ENCODE measurements around the gene XRCC4. TPM values are rescaled to one million over a fixed set of nuclear protein-coding genes. Genes with fewer than 3 reads are reported as not detected.

Gene XRCC4
- polyA plus RNA-seq, 1 of the 3 experiments (the other 2 are of a cell fraction), result 1.8 TPM

DNA sequence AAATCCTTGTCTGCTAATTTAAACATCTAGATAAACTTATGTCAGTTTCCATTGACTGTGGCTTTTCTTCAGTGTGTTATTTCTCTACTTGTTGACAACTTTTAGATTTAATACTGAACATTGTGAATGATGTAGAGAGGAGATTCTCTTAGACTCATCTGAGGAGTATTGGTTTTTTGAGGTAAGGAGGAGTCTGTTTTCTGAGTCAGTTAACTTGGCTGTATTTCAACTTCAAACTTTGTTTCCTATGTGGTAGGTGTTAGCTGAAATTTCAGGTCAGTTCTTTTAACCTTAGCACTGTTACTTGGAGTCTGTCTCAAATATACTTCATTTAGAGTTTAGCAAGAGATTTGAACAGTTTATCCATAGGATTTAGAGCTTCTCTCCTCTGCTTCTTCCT lies 67.9 kb downstream of the XRCC4 start:
- DNase-seq, result no peak
- H2AFZ ChIP-seq (ENCODE audit: low read depth), result no peak overlapping the region
- no peaks in the 10 kb centered on the region for H4K20me1 ChIP-seq (ENCODE audit: insufficient read depth)
- H3K27ac ChIP-seq (ENCODE audit: low read depth in 2 of 2, low read length in 1 of 2), result no peak overlapping the region
- no peaks in the 10 kb centered on the region for H3K36me3 ChIP-seq (replicated peaks in 1 of 2; ENCODE audit: control insufficient read depth in 1 of 2, insufficient read depth in 2 of 2, low read length in 1 of 2)
- H3K9ac ChIP-seq, result no peak overlapping the region
- no peaks in the 10 kb centered on the region for H3K79me2 ChIP-seq (ENCODE audit: insufficient read depth)
- H3K4me1 ChIP-seq (ENCODE audit: control insufficient read depth in 1 of 2, insufficient read depth in 2 of 2, low read depth in 1 of 2, low read length in 1 of 2), result no peaks in the 10 kb centered on the region; a peak in 1 of 4 replicates
- peaks cover 4% of the 10 kb centered on the region for H3F3A ChIP-seq (replicated peaks; ENCODE audit: insufficient read depth)
- no peaks in the 10 kb centered on the region for H3K9me2 ChIP-seq
- no peak overlapping the region for H3K4me2 ChIP-seq
- TF ChIP-seq MEF2A (IDR thresholded peaks at IDR 0.05; ENCODE audit: borderline replicate concordance, low read depth) (no peak), RXRA (IDR thresholded peaks at IDR 0.05; ENCODE audit: borderline replicate concordance, low read depth) (no peak)
- TF ChIP-seq, protein P1, sequence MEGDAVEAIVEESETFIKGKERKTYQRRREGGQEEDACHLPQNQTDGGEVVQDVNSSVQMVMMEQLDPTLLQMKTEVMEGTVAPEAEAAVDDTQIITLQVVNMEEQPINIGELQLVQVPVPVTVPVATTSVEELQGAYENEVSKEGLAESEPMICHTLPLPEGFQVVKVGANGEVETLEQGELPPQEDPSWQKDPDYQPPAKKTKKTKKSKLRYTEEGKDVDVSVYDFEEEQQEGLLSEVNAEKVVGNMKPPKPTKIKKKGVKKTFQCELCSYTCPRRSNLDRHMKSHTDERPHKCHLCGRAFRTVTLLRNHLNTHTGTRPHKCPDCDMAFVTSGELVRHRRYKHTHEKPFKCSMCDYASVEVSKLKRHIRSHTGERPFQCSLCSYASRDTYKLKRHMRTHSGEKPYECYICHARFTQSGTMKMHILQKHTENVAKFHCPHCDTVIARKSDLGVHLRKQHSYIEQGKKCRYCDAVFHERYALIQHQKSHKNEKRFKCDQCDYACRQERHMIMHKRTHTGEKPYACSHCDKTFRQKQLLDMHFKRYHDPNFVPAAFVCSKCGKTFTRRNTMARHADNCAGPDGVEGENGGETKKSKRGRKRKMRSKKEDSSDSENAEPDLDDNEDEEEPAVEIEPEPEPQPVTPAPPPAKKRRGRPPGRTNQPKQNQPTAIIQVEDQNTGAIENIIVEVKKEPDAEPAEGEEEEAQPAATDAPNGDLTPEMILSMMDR (IDR thresholded peaks at IDR 0.05), result no peak
- H3K4me3 ChIP-seq (ENCODE audit: low read depth in 2 of 2, low read length in 1 of 2), result no peak overlapping the region
- no peaks in the 10 kb centered on the region for H3K9me3 ChIP-seq
- no peaks in the 10 kb centered on the region for H3K27me3 ChIP-seq (ENCODE audit: insufficient read depth)
- CTCF ChIA-PET, result no interaction called here
- POLR2A ChIA-PET, result no interaction called here

DNA sequence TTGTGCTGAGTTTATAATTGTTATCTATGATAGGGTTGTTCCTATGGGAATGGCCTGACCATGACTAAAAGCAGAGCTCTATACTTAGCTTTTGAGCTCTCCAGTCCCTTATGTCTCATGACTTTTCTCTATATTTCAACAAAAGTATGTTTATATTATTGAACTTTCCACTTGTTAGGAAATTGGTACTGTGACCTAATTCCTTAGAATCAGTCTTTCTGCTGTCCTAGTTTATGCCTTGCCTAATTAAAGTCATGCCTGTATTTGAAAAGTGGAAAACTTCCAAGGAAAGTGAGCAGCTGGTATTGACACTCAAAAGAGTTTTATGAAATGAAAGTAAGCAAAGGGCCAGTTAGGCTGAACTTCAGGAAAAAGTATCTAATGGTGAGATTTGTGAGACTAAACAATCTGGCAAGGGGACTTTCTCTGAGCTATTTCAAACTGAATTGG lies 68.6 kb downstream of the XRCC4 start:
- H3F3A ChIP-seq (replicated peaks; ENCODE audit: insufficient read depth), result peaks cover 4% of the 10 kb centered on the region
- no peaks in the 10 kb centered on the region for H3K9me2 ChIP-seq
- DNase-seq, result no peak
- H3K9me3 ChIP-seq, result no peaks in the 10 kb centered on the region
- TF ChIP-seq POLR2AphosphoS5 (IDR thresholded peaks at IDR 0.05; ENCODE audit: low read depth, low read length) (no peak), FOXJ3 (CRISPR knock-in tag; IDR thresholded peaks at IDR 0.05) (no peak), RAD21 (IDR thresholded peaks at IDR 0.05; ENCODE audit: low read length) (no peak), ELF1 (IDR thresholded peaks at IDR 0.05) (no peak), MXI1 (IDR thresholded peaks at IDR 0.05; ENCODE audit: low read depth, low read length) (no peak), GATA2 (CRISPR knock-in tag; IDR thresholded peaks at IDR 0.05) (no peak), YY1 (IDR thresholded peaks at IDR 0.05; ENCODE audit: low read depth) (no peak)
- TF ChIP-seq, protein P2, sequence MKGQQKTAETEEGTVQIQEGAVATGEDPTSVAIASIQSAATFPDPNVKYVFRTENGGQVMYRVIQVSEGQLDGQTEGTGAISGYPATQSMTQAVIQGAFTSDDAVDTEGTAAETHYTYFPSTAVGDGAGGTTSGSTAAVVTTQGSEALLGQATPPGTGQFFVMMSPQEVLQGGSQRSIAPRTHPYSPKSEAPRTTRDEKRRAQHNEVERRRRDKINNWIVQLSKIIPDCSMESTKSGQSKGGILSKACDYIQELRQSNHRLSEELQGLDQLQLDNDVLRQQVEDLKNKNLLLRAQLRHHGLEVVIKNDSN (IDR thresholded peaks at IDR 0.05; ENCODE audit: borderline replicate concordance, low read depth), result no peak
- TF ChIP-seq, protein P3, sequence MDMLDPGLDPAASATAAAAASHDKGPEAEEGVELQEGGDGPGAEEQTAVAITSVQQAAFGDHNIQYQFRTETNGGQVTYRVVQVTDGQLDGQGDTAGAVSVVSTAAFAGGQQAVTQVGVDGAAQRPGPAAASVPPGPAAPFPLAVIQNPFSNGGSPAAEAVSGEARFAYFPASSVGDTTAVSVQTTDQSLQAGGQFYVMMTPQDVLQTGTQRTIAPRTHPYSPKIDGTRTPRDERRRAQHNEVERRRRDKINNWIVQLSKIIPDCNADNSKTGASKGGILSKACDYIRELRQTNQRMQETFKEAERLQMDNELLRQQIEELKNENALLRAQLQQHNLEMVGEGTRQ (IDR thresholded peaks at IDR 0.05; ENCODE audit: borderline replicate concordance, low read depth, low read length), result no peak
- TF ChIP-seq, protein P4, sequence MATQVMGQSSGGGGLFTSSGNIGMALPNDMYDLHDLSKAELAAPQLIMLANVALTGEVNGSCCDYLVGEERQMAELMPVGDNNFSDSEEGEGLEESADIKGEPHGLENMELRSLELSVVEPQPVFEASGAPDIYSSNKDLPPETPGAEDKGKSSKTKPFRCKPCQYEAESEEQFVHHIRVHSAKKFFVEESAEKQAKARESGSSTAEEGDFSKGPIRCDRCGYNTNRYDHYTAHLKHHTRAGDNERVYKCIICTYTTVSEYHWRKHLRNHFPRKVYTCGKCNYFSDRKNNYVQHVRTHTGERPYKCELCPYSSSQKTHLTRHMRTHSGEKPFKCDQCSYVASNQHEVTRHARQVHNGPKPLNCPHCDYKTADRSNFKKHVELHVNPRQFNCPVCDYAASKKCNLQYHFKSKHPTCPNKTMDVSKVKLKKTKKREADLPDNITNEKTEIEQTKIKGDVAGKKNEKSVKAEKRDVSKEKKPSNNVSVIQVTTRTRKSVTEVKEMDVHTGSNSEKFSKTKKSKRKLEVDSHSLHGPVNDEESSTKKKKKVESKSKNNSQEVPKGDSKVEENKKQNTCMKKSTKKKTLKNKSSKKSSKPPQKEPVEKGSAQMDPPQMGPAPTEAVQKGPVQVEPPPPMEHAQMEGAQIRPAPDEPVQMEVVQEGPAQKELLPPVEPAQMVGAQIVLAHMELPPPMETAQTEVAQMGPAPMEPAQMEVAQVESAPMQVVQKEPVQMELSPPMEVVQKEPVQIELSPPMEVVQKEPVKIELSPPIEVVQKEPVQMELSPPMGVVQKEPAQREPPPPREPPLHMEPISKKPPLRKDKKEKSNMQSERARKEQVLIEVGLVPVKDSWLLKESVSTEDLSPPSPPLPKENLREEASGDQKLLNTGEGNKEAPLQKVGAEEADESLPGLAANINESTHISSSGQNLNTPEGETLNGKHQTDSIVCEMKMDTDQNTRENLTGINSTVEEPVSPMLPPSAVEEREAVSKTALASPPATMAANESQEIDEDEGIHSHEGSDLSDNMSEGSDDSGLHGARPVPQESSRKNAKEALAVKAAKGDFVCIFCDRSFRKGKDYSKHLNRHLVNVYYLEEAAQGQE (IDR thresholded peaks at IDR 0.05; ENCODE audit: low read depth, low read length), result no peak
- TF ChIP-seq, protein P1 (IDR thresholded peaks at IDR 0.05), result no peak
- H4K20me1 ChIP-seq (ENCODE audit: insufficient read depth), result no peaks in the 10 kb centered on the region
- ChIA-PET POLR2A (no interaction called here), CTCF (no interaction called here)
- no peaks in the 10 kb centered on the region for H3K79me2 ChIP-seq (ENCODE audit: insufficient read depth)
- H3K4me3 ChIP-seq (ENCODE audit: low read depth in 2 of 2, low read length in 1 of 2), result no peak overlapping the region
- no peak overlapping the region for H3K4me2 ChIP-seq
- no peak overlapping the region for H3K9ac ChIP-seq
- H3K27ac ChIP-seq (ENCODE audit: low read depth in 2 of 2, low read length in 1 of 2), result no peak overlapping the region
- H2AFZ ChIP-seq (ENCODE audit: low read depth), result no peak overlapping the region
- H3K36me3 ChIP-seq (replicated peaks in 1 of 2; ENCODE audit: control insufficient read depth in 1 of 2, insufficient read depth in 2 of 2, low read length in 1 of 2), result no peaks in the 10 kb centered on the region
- no peaks in the 10 kb centered on the region; a peak in 1 of 4 replicates for H3K4me1 ChIP-seq (ENCODE audit: control insufficient read depth in 1 of 2, insufficient read depth in 2 of 2, low read depth in 1 of 2, low read length in 1 of 2)
- H3K27me3 ChIP-seq (ENCODE audit: insufficient read depth), result no peaks in the 10 kb centered on the region
